GM18505 (cell line): ENCODE measurements around the gene MTPN.

Experiments
- ATAC-seq: cut with Tn5 transposase; IDR thresholded peaks from one replicate; pipeline ENCODE4 v1.9.1; 2021; ENCODE audit not compliant: unreplicated experiment
- POLR2A ChIP-seq: IDR thresholded peaks from 4 replicates; pipeline ENCODE4 v1.6.1; 2011; ENCODE audit warnings: borderline replicate concordance; ENCODE audit not compliant: insufficient read depth, insufficient read length; ENCODE audit errors: extremely low read depth

MTPN gene

GRCh38 chr7:135918134-135918533 lies 59.0 kb downstream of the MTPN start:
- ATAC-seq, result no peak
- TF ChIP-seq POLR2A, result no peak

GRCh38 chr7:135917721-135918120 lies 59.4 kb downstream of the MTPN start:
- ATAC-seq, result no peak
- TF ChIP-seq POLR2A, result no peak

- no peak for TF ChIP-seq POLR2A
- ATAC-seq, result no peak
Observed at GRCh38 chr7:135914346-135914745, 62.8 kb downstream of the MTPN start.

GRCh38 chr7:135913404-135913803 lies 63.8 kb downstream of the MTPN start:
- no peak for TF ChIP-seq POLR2A
- ATAC-seq, result no peak

- ATAC-seq, result no peak
- no peak for TF ChIP-seq POLR2A
Observed at GRCh38 chr7:135911099-135911498, 66.1 kb downstream of the MTPN start.

- TF ChIP-seq POLR2A, result no peak
- ATAC-seq, result no peak
Observed at GRCh38 chr7:135910393-135911036, 66.6 kb downstream of the MTPN start.

- no peak for TF ChIP-seq POLR2A
- ATAC-seq, result no peak
Observed at GRCh38 chr7:135905858-135906257, 71.3 kb downstream of the MTPN start.

GRCh38 chr7:135905355-135905754 lies 71.8 kb downstream of the MTPN start:
- no peak for TF ChIP-seq POLR2A
- ATAC-seq, result no peak

- no peak for ATAC-seq
- no peak for TF ChIP-seq POLR2A
Observed at GRCh38 chr7:135904282-135904681, 72.9 kb downstream of the MTPN start.

GRCh38 chr7:135901585-135902540 lies 75.3 kb downstream of the MTPN start:
- no peak for ATAC-seq
- TF ChIP-seq POLR2A, result no peak

GRCh38 chr7:135900065-135900546 lies 77.1 kb downstream of the MTPN start:
- no peak for ATAC-seq
- no peak for TF ChIP-seq POLR2A

GRCh38 chr7:135899458-135900064 lies 77.6 kb downstream of the MTPN start:
- TF ChIP-seq POLR2A, result no peak

GRCh38 chr7:135898226-135898625 lies 78.9 kb downstream of the MTPN start:
- TF ChIP-seq POLR2A, result no peak
- ATAC-seq, result no peak

More at GRCh38 chr7:135899458-135900064, 77.6 kb downstream of the MTPN start:
- no peak for ATAC-seq
